Body of pancreas (tissue), 4 donors: Measurements from ENCODE around the gene CELF5.

ENCODE experiments used
- CTCF ChIP-seq, 7 experiments: fragments of 450-650 bp in 4 of 7; fragments of 200-600 bp in 3 of 7; sonication (generic) in 3 of 7; IDR thresholded peaks; one replicate each; pipeline ENCODE4 v1.5.1; 2016 to 2019; ENCODE audit warnings: antibody characterized with exemption in 7 of 7
- POLR2A ChIP-seq, 3 donors: fragments of 450-650 bp; IDR thresholded peaks; one replicate each; pipeline ENCODE4 v1.6.1; 2016; ENCODE audit warnings: antibody characterized with exemption in 3 of 3, mild to moderate bottlenecking in 2 of 3

GRCh38 chr19:3270902-3271301 is 46.4 kb downstream of the CELF5 start:
- TF ChIP-seq CTCF (IDR thresholded peaks at IDR 0.05) (no peak), POLR2A (IDR thresholded peaks at IDR 0.05) (no peak)
